Measurements from ENCODE around the gene MTMR6.

- no peak for TF ChIP-seq CTCF (conservative IDR thresholded peaks at IDR 0.05)
- TF ChIP-seq EZH2 (IDR thresholded peaks at IDR 0.05; ENCODE audit: low read depth): no peak
These were observed 88.6 kb downstream of the MTMR6 start for GRCh38 chr13:25198647-25199046.
